Ammon's horn (tissue), 1 donor: ENCODE data around the gene SMYD4.

Source experiments
- DNase-seq: peaks from one replicate; pipeline ENCODE4 v3.0.0-alpha.2; 2016; ENCODE audit warnings: low spot score

The SMYD4 gene

GRCh38 chr17:1730326-1731193, 99.1 kb downstream of the SMYD4 start:
- DNase-seq: no peak

GRCh38 chr17:1729966-1730325, 99.8 kb downstream of the SMYD4 start:
- DNase-seq: no peak
